OCI-LY7 (cell line): Measurements from ENCODE around the gene ZNF592.

Source experiments
- CTCF ChIP-seq: fragments of 200-600 bp; sonication (generic); conservative IDR thresholded peaks from 2 replicates; pipeline ENCODE4 v1.5.1; 2014; ENCODE audit warnings: mild to moderate bottlenecking, antibody characterized with exemption, low read length, moderate library complexity, mixed read lengths
- EZH2phosphoT487 ChIP-seq: fragments of 200-600 bp; sonication (generic); IDR thresholded peaks from 2 replicates; pipeline ENCODE4 v1.6.1; 2018; ENCODE audit warnings: low read depth, borderline replicate concordance, mild to moderate bottlenecking, mixed run types, antibody characterized with exemption, low read length, moderate library complexity, mixed read lengths

GRCh38 chr15:84819291-84819768 is 70.9 kb downstream of the ZNF592 start:
- TF ChIP-seq CTCF = no peak
- TF ChIP-seq EZH2phosphoT487 = no peak
